22Rv1 (cell line): ENCODE data around the gene PDK1.

Experiments used
- CTCF ChIP-seq: fragments of 450-650 bp; IDR thresholded peaks from 2 replicates; pipeline ENCODE4 v1.5.1; 2017; ENCODE audit warnings: mild to moderate bottlenecking
- ZFX ChIP-seq: fragments of 450-650 bp; IDR thresholded peaks from 2 replicates; pipeline ENCODE4 v1.6.1; 2017; ENCODE audit warnings: antibody characterized with exemption, borderline replicate concordance

GRCh38 chr2:172556284-172557033, 569 bp downstream of the PDK1 start:
- no peak for TF ChIP-seq CTCF
- no peak for TF ChIP-seq ZFX
